ENCODE results near the gene AP1G2.

AP1G2 gene

GRCh38 chr14:23513005-23513817 is 54.4 kb downstream of the AP1G2 start:
- DNase-seq, result no peak

- DNase-seq, result no peak
Measured at GRCh38 chr14:23512156-23512555, 55.4 kb downstream of the AP1G2 start.
